CD14-positive monocyte (primary cell): ENCODE measurements around the gene S1PR4. TPM values are rescaled to one million over a fixed set of nuclear protein-coding genes. Genes with fewer than 3 reads are reported as not detected.

Experiments used
- DNase-seq, 3 donors: peaks; one replicate each; pipeline ENCODE4 v3.0.0-alpha.2; 2011 to 2022
- H2AFZ ChIP-seq: 2 replicates; pipeline ENCODE4 v1.6.0; 2012; ENCODE audit warnings: mild to moderate bottlenecking, low read depth, low read length, inconsistent platforms; ENCODE audit not compliant: insufficient read depth, poor library complexity, severe bottlenecking
- H3K27ac ChIP-seq, 2 donors: 1 replicate in 1 of 2; 2 replicates in 1 of 2; pipeline ENCODE4 v1.5.1; 2012 to 2013; ENCODE audit warnings: low read length in 2 of 2, control low read depth in 1 of 2, inconsistent platforms in 1 of 2, low read depth in 1 of 2, mild to moderate bottlenecking in 1 of 2
- H3K27me3 ChIP-seq, 2 donors: one replicate each; pipeline versions ENCODE4 v1.6.0 to v1.6.1; 2011 to 2013; ENCODE audit warnings: low read length in 2 of 2; ENCODE audit not compliant: control insufficient read depth in 2 of 2, insufficient read depth in 2 of 2
- H3K36me3 ChIP-seq, 2 donors: replicated peaks in 1 of 2; 1 replicate in 1 of 2; 2 replicates in 1 of 2; pipeline versions ENCODE4 v1.5.1 to v1.6.1; 2012 to 2013; ENCODE audit warnings: low read length in 2 of 2, control low read depth in 1 of 2, inconsistent platforms in 1 of 2, mild to moderate bottlenecking in 1 of 2; ENCODE audit not compliant: insufficient read depth in 2 of 2, control insufficient read depth in 1 of 2
- H3K4me1 ChIP-seq, 2 donors: 1 replicate in 1 of 2; 2 replicates in 1 of 2; pipeline versions ENCODE4 v1.5.1 to v1.6.1; 2012 to 2013; ENCODE audit warnings: low read length in 2 of 2, control low read depth in 1 of 2, inconsistent platforms in 1 of 2, mild to moderate bottlenecking in 1 of 2, moderate library complexity in 1 of 2; ENCODE audit not compliant: insufficient read depth in 2 of 2, control insufficient read depth in 1 of 2
- H3K4me2 ChIP-seq: replicated peaks from 2 replicates; pipeline ENCODE3; 2012; ENCODE audit warnings: low read length, moderate library complexity, mild to moderate bottlenecking; ENCODE audit not compliant: poor library complexity, severe bottlenecking; ENCODE audit errors: extremely low read depth
- H3K4me3 ChIP-seq, 3 experiments: fragments of 200-600 bp in 1 of 3; sonication (generic) in 1 of 3; replicated peaks in 1 of 3; 1 replicate in 2 of 3; 2 replicates in 1 of 3; pipeline ENCODE4 v1.5.1; 2011 to 2013; ENCODE audit warnings: low read length in 3 of 3, mild to moderate bottlenecking in 3 of 3, control low read depth in 2 of 3, low read depth in 2 of 3, inconsistent platforms in 1 of 3, moderate library complexity in 1 of 3
- H3K79me2 ChIP-seq: 2 replicates; pipeline ENCODE4 v1.6.0; 2012; ENCODE audit warnings: mild to moderate bottlenecking, control low read depth, inconsistent platforms, low read length, moderate library complexity; ENCODE audit not compliant: insufficient read depth
- H3K9ac ChIP-seq: 2 replicates; pipeline ENCODE4 v1.6.0; 2017; ENCODE audit warnings: low read length, mild to moderate bottlenecking; ENCODE audit not compliant: insufficient read depth, poor library complexity, severe bottlenecking
- H3K9me3 ChIP-seq, 2 donors: replicated peaks in 1 of 2; 1 replicate in 1 of 2; 2 replicates in 1 of 2; pipeline versions ENCODE4 v1.5.1 to v1.6.1; 2012 to 2013; ENCODE audit warnings: low read length in 2 of 2, control low read depth in 1 of 2; ENCODE audit not compliant: control insufficient read depth in 1 of 2, insufficient read depth in 1 of 2
- H4K20me1 ChIP-seq: 2 replicates; pipeline ENCODE4 v1.6.0; 2012; ENCODE audit warnings: mild to moderate bottlenecking, low read length, control low read depth, moderate library complexity; ENCODE audit not compliant: insufficient read depth
- H3K27ac Mint-ChIP-seq, 7 donors: one replicate each; pipeline ENCODE4 v1.8.0; 2020; ENCODE audit warnings: mild to moderate bottlenecking in 7 of 7, mixed read lengths in 7 of 7, moderate library complexity in 6 of 7, inconsistent platforms in 2 of 7
- H3K27me3 Mint-ChIP-seq, 3 donors: one replicate each; pipeline ENCODE4 v1.8.0; 2021 to 2022; ENCODE audit warnings: low read depth in 3 of 3, mild to moderate bottlenecking in 3 of 3, mixed read lengths in 3 of 3, moderate library complexity in 3 of 3, inconsistent platforms in 1 of 3
- H3K36me3 Mint-ChIP-seq, 2 donors: one replicate each; pipeline ENCODE4 v1.8.0; 2020; ENCODE audit warnings: mixed read lengths in 2 of 2, inconsistent platforms in 1 of 2, mild to moderate bottlenecking in 1 of 2
- H3K4me1 Mint-ChIP-seq: one replicate; pipeline ENCODE4 v1.8.0; 2020; ENCODE audit warnings: mild to moderate bottlenecking, mixed read lengths
- H3K4me3 Mint-ChIP-seq, 2 donors: one replicate each; pipeline ENCODE4 v1.8.0; 2020; ENCODE audit warnings: mild to moderate bottlenecking in 2 of 2, mixed read lengths in 2 of 2, moderate library complexity in 1 of 2
- H3K9me3 Mint-ChIP-seq, 7 donors: one replicate each; pipeline ENCODE4 v1.8.0; 2020 to 2022; ENCODE audit warnings: mixed read lengths in 7 of 7, mild to moderate bottlenecking in 6 of 7, moderate library complexity in 6 of 7, inconsistent platforms in 2 of 7
- WGBS: methylation state at CpG from one replicate; pipeline ENCODE4 v1.1.5; 2013; ENCODE audit warnings: missing lambda C conversion rate; ENCODE audit not compliant: insufficient coverage; 5-methylcytosine and 5-hydroxymethylcytosine counted together
- intact Hi-C, 2 donors: fragments of 100-400 bp; cut with micrococcal nuclease; formaldehyde crosslinking; loops; one replicate each; pipeline versions ENCODE4 v1.15.0 to v1.15.1; 2023
- polyA plus RNA-seq, 3 donors: library from polyadenylated mRNA; depleted of rRNA in 1 of 3; unstranded in 2 of 3; stranded (reverse) in 1 of 3; fragments of 300-500 nt in 2 of 3; fragments of >200 nt in 1 of 3; fragmentation: Illumina TruSeq in 2 of 3; gene quantifications; 1 replicate in 2 of 3; 2 replicates in 1 of 3; pipeline ENCODE4 v1.2.3, GENCODE V29; 2012 to 2021
- TF ChIP-seq, protein P1 (sequence below): fragments of 200-600 bp; IDR thresholded peaks from one replicate; pipeline ENCODE4 v1.8.0; 2022; ENCODE audit warnings: antibody characterized with exemption, mild to moderate bottlenecking

S1PR4 gene
- polyA plus RNA-seq, 3 donors: 28.5 to 131 (median 105) TPM

- Histone ChIP-seq H3K4me2 (no peak overlapping the region), H3K4me1 (no peaks in the 10 kb centered on the region), H3K27me3 (no peaks in the 10 kb centered on the region), H3K27ac (no peak overlapping the region), H3K4me3 (no peak overlapping the region), H3K36me3 (peaks cover 31 to 32% of the 10 kb centered on the region in 2 donors), H4K20me1 (peaks cover 8% of the 10 kb centered on the region), H2AFZ (no peak overlapping the region), H3K9ac (no peak overlapping the region), H3K79me2 (no peaks in the 10 kb centered on the region), H3K9me3 (no peaks in the 10 kb centered on the region)
- WGBS: 79% methylated on average over 10 of the region's 12 CpGs
- H3K27me3 Mint-ChIP-seq: peaks cover 0 to 2% (median 2%) of the 10 kb centered on the region in 3 donors
- intact Hi-C loops: loop anchor here (2.0 to 5.0 kb wide), 3 partner anchors 64 to 244 kb away; no protein-coding TSS in a partner anchor
- H3K36me3 Mint-ChIP-seq: peaks cover 13 to 33% of the 10 kb centered on the region in 2 donors
- H3K4me1 Mint-ChIP-seq: no peaks in the 10 kb centered on the region
- no peaks in the 10 kb centered on the region for H3K9me3 Mint-ChIP-seq
- no peak overlapping the region for H3K4me3 Mint-ChIP-seq
- DNase-seq: no peak
- TF ChIP-seq, protein P1, sequence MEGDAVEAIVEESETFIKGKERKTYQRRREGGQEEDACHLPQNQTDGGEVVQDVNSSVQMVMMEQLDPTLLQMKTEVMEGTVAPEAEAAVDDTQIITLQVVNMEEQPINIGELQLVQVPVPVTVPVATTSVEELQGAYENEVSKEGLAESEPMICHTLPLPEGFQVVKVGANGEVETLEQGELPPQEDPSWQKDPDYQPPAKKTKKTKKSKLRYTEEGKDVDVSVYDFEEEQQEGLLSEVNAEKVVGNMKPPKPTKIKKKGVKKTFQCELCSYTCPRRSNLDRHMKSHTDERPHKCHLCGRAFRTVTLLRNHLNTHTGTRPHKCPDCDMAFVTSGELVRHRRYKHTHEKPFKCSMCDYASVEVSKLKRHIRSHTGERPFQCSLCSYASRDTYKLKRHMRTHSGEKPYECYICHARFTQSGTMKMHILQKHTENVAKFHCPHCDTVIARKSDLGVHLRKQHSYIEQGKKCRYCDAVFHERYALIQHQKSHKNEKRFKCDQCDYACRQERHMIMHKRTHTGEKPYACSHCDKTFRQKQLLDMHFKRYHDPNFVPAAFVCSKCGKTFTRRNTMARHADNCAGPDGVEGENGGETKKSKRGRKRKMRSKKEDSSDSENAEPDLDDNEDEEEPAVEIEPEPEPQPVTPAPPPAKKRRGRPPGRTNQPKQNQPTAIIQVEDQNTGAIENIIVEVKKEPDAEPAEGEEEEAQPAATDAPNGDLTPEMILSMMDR: no peak
- no peak overlapping the region for H3K27ac Mint-ChIP-seq
These were observed 32.6 kb downstream of the S1PR4 start for GRCh38 chr19:3211191-3211590.

- TF ChIP-seq, protein P1: no peak
- Histone ChIP-seq H3K36me3 (peaks cover 12% of the 10 kb centered on the region in 2 donors), H3K27ac (no peak overlapping the region), H3K9me3 (no peaks in the 10 kb centered on the region), H2AFZ (no peak overlapping the region), H3K4me2 (no peak overlapping the region), H3K9ac (no peak overlapping the region), H3K27me3 (no peaks in the 10 kb centered on the region), H3K4me1 (no peaks in the 10 kb centered on the region), H4K20me1 (peaks cover 8% of the 10 kb centered on the region), H3K79me2 (no peaks in the 10 kb centered on the region), H3K4me3 (no peak overlapping the region)
- Mint-ChIP-seq H3K9me3 (peaks cover 0 to 3% (median 1%) of the 10 kb centered on the region in 7 donors), H3K4me3 (no peak overlapping the region), H3K4me1 (no peaks in the 10 kb centered on the region), H3K36me3 (peaks cover 6 to 15% of the 10 kb centered on the region in 2 donors), H3K27ac (no peak overlapping the region), H3K27me3 (peaks cover 0 to 6% (median 2%) of the 10 kb centered on the region in 3 donors)
- no peak for DNase-seq
- WGBS: 84% methylated on average over 7 of the region's 7 CpGs
- intact Hi-C loops: loop anchor here in 1 of 2 donors (5.0 kb wide), 1 partner anchor 246 kb away; no protein-coding TSS in a partner anchor
These were observed 34.6 kb downstream of the S1PR4 start for GRCh38 chr19:3213159-3213558.
